GM12874 (cell line): ENCODE data around the gene ADNP2.
A peak's percentile ranks its signal among the peaks of the same experiment; 100 is the strongest.

Source experiments
- TF ChIP-seq, protein P1 (sequence below): IDR thresholded peaks from 2 replicates; pipeline ENCODE4 v1.5.1; 2011; ENCODE audit warnings: low read depth, mild to moderate bottlenecking, control low read depth, low read length, moderate library complexity; ENCODE audit not compliant: insufficient read depth

The ADNP2 gene

GRCh38 chr18:80168346-80168745, 59.3 kb downstream of the ADNP2 start:
- TF ChIP-seq, protein P1, sequence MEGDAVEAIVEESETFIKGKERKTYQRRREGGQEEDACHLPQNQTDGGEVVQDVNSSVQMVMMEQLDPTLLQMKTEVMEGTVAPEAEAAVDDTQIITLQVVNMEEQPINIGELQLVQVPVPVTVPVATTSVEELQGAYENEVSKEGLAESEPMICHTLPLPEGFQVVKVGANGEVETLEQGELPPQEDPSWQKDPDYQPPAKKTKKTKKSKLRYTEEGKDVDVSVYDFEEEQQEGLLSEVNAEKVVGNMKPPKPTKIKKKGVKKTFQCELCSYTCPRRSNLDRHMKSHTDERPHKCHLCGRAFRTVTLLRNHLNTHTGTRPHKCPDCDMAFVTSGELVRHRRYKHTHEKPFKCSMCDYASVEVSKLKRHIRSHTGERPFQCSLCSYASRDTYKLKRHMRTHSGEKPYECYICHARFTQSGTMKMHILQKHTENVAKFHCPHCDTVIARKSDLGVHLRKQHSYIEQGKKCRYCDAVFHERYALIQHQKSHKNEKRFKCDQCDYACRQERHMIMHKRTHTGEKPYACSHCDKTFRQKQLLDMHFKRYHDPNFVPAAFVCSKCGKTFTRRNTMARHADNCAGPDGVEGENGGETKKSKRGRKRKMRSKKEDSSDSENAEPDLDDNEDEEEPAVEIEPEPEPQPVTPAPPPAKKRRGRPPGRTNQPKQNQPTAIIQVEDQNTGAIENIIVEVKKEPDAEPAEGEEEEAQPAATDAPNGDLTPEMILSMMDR = no peak

DNA sequence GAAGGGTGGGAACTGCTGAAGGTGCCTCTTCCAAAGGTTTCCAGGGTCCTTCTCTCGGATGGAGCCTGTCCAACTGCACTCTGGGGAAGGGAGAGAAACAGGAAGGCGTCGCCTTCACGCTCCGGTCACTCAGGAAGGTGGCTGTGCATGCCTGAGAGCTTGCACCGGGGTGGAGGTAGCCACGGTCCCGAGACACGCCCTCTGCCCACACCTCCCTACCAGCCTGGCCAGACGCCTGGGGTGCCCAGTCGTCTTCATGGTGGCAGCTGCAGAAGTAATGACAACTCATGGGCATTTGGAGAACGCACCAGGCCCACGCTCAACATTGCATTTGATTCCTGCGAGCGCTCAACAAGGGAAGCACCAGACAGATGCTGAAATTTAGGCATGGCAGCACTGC, 59.9 kb downstream of the ADNP2 start:
- TF ChIP-seq, protein P1 = no peak

DNA sequence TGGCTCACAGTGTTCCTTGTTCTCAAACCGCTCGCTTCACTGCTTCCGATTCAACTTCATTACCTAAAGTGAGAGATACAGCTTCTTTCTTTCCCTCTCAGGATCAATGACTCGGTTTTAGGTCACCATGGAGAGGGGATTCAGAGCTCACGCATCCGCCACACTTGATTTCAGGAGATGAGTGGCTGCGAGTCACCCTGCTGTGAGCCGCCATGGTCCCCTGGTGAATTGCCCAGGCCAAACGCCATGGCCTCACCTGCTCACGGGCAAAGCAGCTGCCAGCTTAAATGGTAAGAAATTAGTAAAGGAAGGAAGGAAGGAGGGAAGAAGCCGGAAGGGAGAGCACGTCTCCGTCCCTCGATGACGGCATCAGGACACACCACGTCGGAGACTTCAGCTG, 60.5 kb downstream of the ADNP2 start:
- TF ChIP-seq, protein P1 = no peak

- TF ChIP-seq, protein P1 = 0 out of 2 replicates have a peak, but pooled peaks have one; percentile 3
Measured at GRCh38 chr18:80170395-80171053, 61.5 kb downstream of the ADNP2 start.

- TF ChIP-seq, protein P1 = peak; percentile 95
Measured at GRCh38 chr18:80171054-80171872, 62.2 kb downstream of the ADNP2 start.

DNA sequence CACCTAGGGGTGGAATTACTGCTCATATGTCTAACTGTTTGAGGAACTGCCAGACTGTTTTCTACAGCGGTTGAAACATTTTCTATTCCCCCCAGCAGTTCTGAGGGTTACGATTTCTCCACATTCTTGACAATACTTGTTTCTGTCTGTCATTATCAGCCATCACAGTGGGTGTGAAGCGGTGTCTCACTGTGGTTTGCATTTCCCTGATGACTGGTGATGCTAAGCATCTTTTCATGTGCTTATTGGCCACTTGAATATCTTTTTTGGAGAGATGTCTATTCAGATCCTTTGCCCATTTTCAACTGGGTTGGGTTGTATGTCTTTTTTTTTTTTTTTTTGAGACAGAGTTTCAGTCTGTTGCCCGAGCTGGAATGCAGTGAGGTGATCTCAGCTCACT, 63.0 kb downstream of the ADNP2 start:
- TF ChIP-seq, protein P1 = no peak

GRCh38 chr18:80173060-80173459, 64.0 kb downstream of the ADNP2 start:
- TF ChIP-seq, protein P1 = no peak
